Testis (tissue), 3 donors: ENCODE data around the gene ZNF784. TPM values are rescaled to one million over a fixed set of nuclear protein-coding genes. Genes with fewer than 3 reads are reported as not detected.
A peak's percentile ranks its signal among the peaks of the same experiment; 100 is the strongest.

Experiments
- DNase-seq: peaks from one replicate; pipeline ENCODE4 v3.0.0-alpha.2; 2019
- H3K27ac ChIP-seq, 2 donors: fragments of 200-600 bp; sonication (generic); one replicate each; pipeline ENCODE4 v1.5.1; 2019
- H3K27me3 ChIP-seq: fragments of 200-600 bp; sonication (generic); one replicate; pipeline ENCODE4 v1.5.1; 2019
- H3K36me3 ChIP-seq: fragments of 200-600 bp; sonication (generic); one replicate; pipeline ENCODE4 v1.5.1; 2017; ENCODE audit warnings: low read depth; ENCODE audit errors: missing control alignments
- H3K4me1 ChIP-seq: fragments of 200-600 bp; sonication (generic); one replicate; pipeline ENCODE4 v1.5.1; 2019
- H3K4me3 ChIP-seq, 2 donors: fragments of 200-600 bp; sonication (generic); one replicate each; pipeline ENCODE4 v1.5.1; 2017 to 2019
- H3K9me3 ChIP-seq: fragments of 200-600 bp; sonication (generic); one replicate; pipeline ENCODE4 v1.5.1; 2017
- CTCF ChIP-seq, 3 experiments: fragments of 450-650 bp in 2 of 3; fragments of 200-600 bp in 1 of 3; sonication (generic) in 1 of 3; IDR thresholded peaks; one replicate each; pipeline ENCODE4 v1.5.1; 2016 to 2019; ENCODE audit warnings: antibody characterized with exemption in 3 of 3, mild to moderate bottlenecking in 2 of 3, moderate library complexity in 1 of 3
- POLR2A ChIP-seq: fragments of 450-650 bp; IDR thresholded peaks from one replicate; pipeline ENCODE4 v1.6.1; 2017; ENCODE audit warnings: antibody characterized with exemption, mild to moderate bottlenecking, moderate library complexity
- WGBS, 2 donors: methylation state at CpG; one replicate each; pipeline ENCODE4 v1.1.5; 2018; 5-methylcytosine and 5-hydroxymethylcytosine counted together
- intact Hi-C: fragments of 100-400 bp; cut with DNase I; formaldehyde crosslinking; loops from one replicate; pipeline ENCODE4 v1.15.1; 2023; ENCODE audit warnings: low total_unique reads
- polyA plus RNA-seq: library from polyadenylated mRNA; stranded (reverse); fragments of 350-450 nt; fragmentation: Illumina TruSeq; extraction: RNeasy Lipid Tissue Mini Kit (QIAGEN cat#74804); gene quantifications from one replicate; pipeline ENCODE4 v1.2.3, GENCODE V29; 2014; ENCODE audit warnings: low read depth, low replicate concordance; ENCODE audit not compliant: insufficient read depth
- total RNA-seq, 2 donors: library from RNA; depleted of rRNA; stranded (reverse); fragments of >200 nt; gene quantifications; one replicate each; pipeline ENCODE4 v1.2.3, GENCODE V29; 2016

The ZNF784 gene
- total and polyA plus RNA-seq, 3 donors from 2014 or later: 6.6 to 13.0 (median 10.3) TPM

- Histone ChIP-seq H3K27me3 (no peaks in the 10 kb centered on the region), H3K4me3 (no peak overlapping the region), H3K9me3 (no peaks in the 10 kb centered on the region), H3K4me1 (peaks cover 20% of the 10 kb centered on the region), H3K36me3 (no peaks in the 10 kb centered on the region), H3K27ac (no peak overlapping the region)
- TF ChIP-seq CTCF (IDR thresholded peaks at IDR 0.05): no peak
- no peak for TF ChIP-seq POLR2A
- intact Hi-C loops: no loop called here
- DNase-seq: no peak
- 74 to 83% methylated on average over 7 of the region's 7 CpGs for WGBS, 2 donors
Observed at GRCh38 chr19:55623130-55623529, 1.2 kb downstream of the ZNF784 start.

GRCh38 chr19:55622242-55622969 lies 2.0 kb downstream of the ZNF784 start:
- peak overlapping the region in 1 of 2 donors; percentile 29 for H3K27ac ChIP-seq
- DNase-seq: peak; percentile 40
- H3K36me3 ChIP-seq: no peaks in the 10 kb centered on the region
- H3K4me1 ChIP-seq: peaks cover 20% of the 10 kb centered on the region
- 9 to 63% methylated on average over 5 to 39 of the region's 40 CpGs for WGBS, 2 donors
- peak overlapping the region in 1 of 2 donors; percentile 45 for H3K4me3 ChIP-seq
- intact Hi-C loops: no loop called here
- TF ChIP-seq CTCF (IDR thresholded peaks at IDR 0.05) (no peak), POLR2A (no peak)
- H3K9me3 ChIP-seq: no peaks in the 10 kb centered on the region
- no peaks in the 10 kb centered on the region for H3K27me3 ChIP-seq

- Histone ChIP-seq H3K36me3 (no peaks in the 10 kb centered on the region), H3K9me3 (no peaks in the 10 kb centered on the region), H3K27me3 (no peaks in the 10 kb centered on the region), H3K27ac (no peak overlapping the region), H3K4me1 (peaks cover 20% of the 10 kb centered on the region), H3K4me3 (peak overlapping the region in 1 of 2 donors; percentile 45)
- TF ChIP-seq POLR2A (no peak), CTCF (IDR thresholded peaks at IDR 0.05) (no peak)
- intact Hi-C loops: no loop called here
- 62 to 81% methylated on average over 13 to 55 of the region's 55 CpGs for WGBS, 2 donors
- DNase-seq: no peak
Observed at GRCh38 chr19:55621673-55622231, 2.6 kb downstream of the ZNF784 start.

- Histone ChIP-seq H3K9me3 (no peaks in the 10 kb centered on the region), H3K4me1 (peaks cover 20% of the 10 kb centered on the region), H3K27me3 (no peaks in the 10 kb centered on the region), H3K27ac (no peak overlapping the region), H3K36me3 (no peaks in the 10 kb centered on the region), H3K4me3 (no peak overlapping the region)
- 41 to 61% methylated on average over 2 to 9 of the region's 9 CpGs for WGBS, 2 donors
- no peak for TF ChIP-seq CTCF (IDR thresholded peaks at IDR 0.05)
- no peak for TF ChIP-seq POLR2A
- intact Hi-C loops: no loop called here
- DNase-seq: no peak
Observed at GRCh38 chr19:55621205-55621672, 3.1 kb downstream of the ZNF784 start.
